ENCODE data around the gene PCDHB8.
"Not testable (repeated sequence)": the region's sequence is repeated elsewhere in the genome, so short reads cannot be mapped to it uniquely, and the experiment has no call there.

PCDHB8 gene

DNA sequence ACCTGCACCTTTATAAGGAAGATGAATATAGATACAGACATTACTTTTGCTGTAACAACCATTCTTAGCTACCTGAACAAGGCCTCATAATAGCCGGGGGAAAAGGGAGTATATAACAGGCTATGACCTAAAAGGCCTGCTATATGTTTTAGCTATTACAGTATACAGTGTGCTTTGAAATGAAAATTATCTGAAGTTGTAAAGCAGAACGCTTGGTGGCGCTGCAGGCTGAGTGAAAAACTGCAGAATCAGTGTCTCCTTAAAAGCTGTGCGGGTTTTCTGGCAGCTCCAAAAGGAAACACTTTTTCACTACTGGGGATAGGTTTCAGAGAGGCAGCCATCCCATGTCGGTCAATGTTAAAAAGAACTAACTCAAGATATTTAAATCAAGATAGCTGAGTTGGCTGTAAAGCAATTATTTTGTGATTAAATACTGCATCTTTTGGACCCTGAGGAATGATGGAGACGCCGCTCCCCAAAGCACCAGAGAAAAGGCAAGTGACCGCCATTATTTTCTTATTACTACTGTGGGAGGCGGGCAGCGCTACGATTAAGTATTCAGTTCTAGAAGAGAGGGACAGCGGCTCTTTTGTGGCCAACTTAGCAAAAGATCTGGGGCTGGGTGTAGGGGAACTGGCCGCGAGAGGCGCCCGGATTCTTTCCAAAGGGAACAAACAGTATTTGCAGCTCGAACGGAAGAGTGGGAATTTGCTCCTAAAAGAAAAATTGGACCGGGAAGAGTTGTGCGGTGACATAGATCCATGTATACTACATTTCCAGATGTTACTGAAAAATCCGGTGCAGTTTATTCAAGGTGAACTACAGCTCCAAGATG is 21.8 kb upstream of the PCDHB8 start:
- DNase-seq (ENCODE audit: extremely low read depth, low read depth), result no peak
- TF ChIP-seq, protein P1, sequence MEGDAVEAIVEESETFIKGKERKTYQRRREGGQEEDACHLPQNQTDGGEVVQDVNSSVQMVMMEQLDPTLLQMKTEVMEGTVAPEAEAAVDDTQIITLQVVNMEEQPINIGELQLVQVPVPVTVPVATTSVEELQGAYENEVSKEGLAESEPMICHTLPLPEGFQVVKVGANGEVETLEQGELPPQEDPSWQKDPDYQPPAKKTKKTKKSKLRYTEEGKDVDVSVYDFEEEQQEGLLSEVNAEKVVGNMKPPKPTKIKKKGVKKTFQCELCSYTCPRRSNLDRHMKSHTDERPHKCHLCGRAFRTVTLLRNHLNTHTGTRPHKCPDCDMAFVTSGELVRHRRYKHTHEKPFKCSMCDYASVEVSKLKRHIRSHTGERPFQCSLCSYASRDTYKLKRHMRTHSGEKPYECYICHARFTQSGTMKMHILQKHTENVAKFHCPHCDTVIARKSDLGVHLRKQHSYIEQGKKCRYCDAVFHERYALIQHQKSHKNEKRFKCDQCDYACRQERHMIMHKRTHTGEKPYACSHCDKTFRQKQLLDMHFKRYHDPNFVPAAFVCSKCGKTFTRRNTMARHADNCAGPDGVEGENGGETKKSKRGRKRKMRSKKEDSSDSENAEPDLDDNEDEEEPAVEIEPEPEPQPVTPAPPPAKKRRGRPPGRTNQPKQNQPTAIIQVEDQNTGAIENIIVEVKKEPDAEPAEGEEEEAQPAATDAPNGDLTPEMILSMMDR (IDR thresholded peaks at IDR 0.05; ENCODE audit: low read depth, low read length), result no peak

DNA sequence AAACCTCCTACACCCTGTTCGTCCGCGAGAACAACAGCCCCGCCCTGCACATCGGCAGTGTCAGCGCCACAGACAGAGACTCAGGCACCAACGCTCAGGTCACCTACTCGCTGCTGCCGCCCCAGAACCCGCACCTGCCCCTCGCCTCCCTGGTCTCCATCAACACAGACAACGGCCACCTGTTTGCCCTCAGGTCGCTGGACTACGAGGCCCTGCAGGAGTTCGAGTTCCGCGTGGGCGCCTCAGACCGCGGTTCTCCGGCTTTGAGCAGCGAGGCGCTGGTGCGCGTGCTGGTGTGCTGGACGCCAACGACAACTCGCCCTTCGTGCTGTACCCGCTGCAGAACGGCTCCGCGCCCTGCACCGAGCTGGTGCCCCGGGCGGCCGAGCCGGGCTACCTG is 20.2 kb upstream of the PCDHB8 start:
- not testable (repeated sequence) for DNase-seq (ENCODE audit: extremely low read depth, low read depth)

DNA sequence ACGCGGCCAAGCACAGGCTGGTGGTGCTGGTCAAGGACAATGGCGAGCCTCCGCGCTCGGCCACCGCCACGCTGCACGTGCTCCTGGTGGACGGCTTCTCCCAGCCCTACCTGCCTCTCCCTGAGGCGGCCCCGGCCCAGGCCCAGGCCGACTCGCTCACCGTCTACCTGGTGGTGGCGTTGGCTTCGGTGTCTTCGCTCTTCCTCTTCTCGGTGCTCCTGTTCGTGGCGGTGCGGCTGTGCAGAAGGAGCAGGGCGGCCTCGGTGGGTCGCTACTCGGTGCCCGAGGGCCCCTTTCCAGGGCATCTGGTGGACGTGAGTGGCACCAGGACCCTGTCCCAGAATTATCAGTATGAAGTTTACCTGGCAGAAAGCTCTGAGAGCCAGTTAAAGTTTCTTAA is 19.7 kb upstream of the PCDHB8 start:
- DNase-seq (ENCODE audit: extremely low read depth, low read depth), result not testable (repeated sequence)

DNA sequence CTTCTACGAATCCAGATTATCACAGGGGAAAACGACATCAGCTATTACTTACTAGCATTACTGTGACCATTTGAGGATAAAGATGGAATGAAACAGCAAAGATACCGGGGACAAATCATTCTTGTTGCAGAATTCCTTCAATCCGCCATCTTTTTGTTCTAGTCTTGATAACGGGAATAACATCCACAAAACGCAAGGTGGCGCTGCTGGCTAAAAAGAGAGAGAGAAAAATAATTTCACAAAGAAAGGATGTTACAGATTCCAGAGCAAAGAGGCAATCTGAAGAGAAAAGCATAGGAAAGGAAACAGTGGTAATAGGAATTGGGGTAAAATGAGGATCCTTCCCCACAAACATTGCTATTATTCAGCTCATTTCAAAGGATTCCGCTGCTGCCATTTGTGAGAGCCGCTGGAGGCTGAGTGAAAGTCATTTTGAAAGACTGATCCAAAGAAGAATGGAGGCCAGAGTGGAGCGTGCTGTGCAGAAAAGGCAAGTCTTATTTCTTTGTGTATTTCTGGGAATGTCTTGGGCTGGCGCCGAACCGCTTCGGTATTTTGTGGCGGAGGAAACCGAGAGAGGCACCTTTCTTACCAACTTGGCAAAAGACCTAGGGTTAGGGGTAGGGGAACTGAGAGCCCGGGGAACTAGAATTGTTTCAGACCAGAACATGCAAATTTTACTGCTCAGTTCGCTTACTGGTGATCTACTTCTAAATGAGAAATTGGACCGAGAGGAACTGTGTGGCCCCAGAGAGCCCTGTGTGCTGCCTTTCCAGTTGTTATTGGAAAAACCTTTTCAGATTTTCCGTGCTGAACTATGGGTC is 5.0 kb upstream of the PCDHB8 start, which contains the start of gene PCDHB7:
Gene PCDHB7 (plus strand): TSS at position 264 of the 824 bp plus-strand sequence. CDS start 192 bp downstream, at position 456.
- no peak for DNase-seq (ENCODE audit: extremely low read depth, low read depth)
- TF ChIP-seq, protein P1 (IDR thresholded peaks at IDR 0.05; ENCODE audit: low read depth, low read length), result peak; percentile 31

DNA sequence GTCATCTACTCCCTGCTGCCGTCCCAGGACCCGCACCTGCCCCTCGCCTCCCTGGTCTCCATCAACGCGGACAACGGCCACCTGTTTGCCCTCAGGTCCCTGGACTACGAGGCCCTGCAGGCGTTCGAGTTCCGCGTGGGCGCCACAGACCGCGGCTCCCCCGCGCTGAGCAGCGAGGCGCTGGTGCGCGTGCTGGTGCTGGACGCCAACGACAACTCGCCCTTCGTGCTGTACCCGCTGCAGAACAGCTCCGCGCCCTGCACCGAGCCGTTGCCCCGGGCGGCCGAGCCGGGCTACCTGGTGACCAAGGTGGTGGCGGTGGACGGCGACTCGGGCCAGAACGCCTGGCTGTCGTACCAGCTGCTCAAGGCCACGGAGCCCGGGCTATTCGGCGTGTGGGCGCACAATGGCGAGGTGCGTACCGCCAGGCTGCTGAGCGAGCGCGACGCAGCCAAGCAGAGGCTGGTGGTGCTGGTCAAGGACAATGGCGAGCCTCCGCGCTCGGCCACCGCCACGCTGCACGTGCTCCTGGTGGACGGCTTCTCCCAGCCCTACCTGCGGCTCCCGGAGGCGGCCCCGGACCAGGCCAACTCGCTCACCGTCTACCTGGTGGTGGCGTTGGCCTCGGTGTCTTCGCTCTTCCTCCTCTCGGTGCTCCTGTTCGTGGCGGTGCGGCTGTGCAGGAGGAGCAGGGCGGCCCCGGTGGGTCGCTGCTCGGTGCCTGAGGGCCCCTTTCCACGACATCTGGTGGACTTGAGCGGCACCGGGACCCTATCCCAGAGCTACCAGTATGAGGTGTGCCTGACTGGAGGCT is 3.1 kb upstream of the PCDHB8 start:
- DNase-seq (ENCODE audit: extremely low read depth, low read depth), result not testable (repeated sequence)

DNA sequence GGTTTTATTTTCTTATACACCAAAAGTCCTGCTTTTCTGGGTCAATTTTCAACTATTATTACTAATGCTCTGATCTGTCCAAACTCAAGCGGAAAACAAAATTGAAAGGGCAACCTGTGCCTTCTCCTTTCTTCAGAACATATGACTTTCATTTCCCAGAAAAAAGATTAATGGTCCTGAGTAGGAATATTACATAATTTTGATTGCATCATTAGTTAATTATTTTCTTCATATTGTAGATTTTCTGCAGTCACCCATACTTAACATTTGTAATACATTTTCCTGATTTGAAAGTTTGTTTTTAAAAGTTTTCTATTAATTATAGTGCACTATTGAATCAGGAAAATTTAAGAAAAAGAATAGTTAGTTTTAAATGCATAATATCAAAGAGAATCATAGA is 1.7 kb upstream of the PCDHB8 start:
- TF ChIP-seq, protein P1 (IDR thresholded peaks at IDR 0.05; ENCODE audit: low read depth, low read length), result no peak
- no peak for DNase-seq (ENCODE audit: extremely low read depth, low read depth)

DNA sequence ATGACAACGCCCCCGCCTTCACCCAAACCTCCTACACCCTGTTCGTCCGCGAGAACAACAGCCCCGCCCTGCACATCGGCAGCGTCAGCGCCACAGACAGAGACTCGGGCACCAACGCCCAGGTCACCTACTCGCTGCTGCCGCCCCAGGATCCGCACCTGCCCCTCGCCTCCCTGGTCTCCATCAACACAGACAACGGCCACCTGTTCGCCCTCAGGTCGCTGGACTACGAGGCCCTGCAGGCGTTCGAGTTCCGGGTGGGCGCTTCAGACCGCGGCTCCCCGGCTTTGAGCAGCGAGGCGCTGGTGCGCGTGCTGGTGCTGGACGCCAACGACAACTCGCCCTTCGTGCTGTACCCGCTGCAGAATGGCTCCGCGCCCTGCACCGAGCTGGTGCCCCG is 1.8 kb downstream of the PCDHB8 start:
- DNase-seq (ENCODE audit: extremely low read depth, low read depth), result not testable (repeated sequence)

DNA sequence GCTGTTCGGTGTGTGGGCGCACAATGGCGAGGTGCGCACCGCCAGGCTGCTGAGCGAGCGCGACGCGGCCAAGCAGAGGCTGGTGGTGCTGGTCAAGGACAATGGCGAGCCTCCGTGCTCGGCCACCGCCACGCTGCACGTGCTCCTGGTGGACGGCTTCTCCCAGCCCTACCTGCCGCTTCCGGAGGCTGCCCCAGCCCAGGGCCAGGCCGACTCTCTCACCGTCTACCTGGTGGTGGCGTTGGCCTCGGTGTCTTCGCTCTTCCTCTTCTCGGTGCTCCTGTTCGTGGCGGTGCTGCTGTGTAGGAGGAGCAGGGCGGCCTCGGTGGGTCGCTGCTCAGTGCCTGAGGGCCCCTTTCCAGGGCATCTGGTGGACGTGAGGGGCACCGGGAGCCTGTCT is 2.3 kb downstream of the PCDHB8 start:
- DNase-seq (ENCODE audit: extremely low read depth, low read depth), result not testable (repeated sequence)

DNA sequence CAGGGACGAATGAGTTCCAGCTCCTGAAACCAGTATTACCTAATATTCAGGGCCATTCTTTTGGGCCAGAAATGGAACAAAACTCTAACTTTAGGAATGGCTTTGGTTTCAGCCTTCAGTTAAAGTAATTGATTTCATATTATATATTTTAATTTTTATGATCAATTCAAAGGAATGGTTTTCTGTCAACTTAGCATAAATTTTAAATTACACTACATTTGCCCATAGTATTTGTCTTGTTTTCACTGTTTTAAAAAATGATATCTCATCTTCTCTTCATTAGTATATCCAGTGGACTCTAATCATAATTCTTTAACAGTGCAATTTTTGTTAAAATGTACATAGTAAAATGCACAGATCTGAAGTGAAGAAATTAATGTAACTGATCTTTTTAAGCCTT is 2.7 kb downstream of the PCDHB8 start:
- no peak for DNase-seq (ENCODE audit: extremely low read depth, low read depth)
- TF ChIP-seq, protein P1 (IDR thresholded peaks at IDR 0.05; ENCODE audit: low read depth, low read length), result no peak

All from AG09319 (cell line).